Activated CD4-positive, alpha-beta T cell treated with anti-CD3 and anti-CD28 coated beads, Interleukin-2, amount 10 ng/mL, durations not matched to agents 7 days and 5 days (primary cell): Measurements from ENCODE around the gene IL1R2. TPM values are rescaled to one million over a fixed set of nuclear protein-coding genes. Genes with fewer than 3 reads are reported as not detected.

Experiments
- CTCF ChIA-PET: fragments of 350-600 bp; sonication (Branson Sonifier 250); formaldehyde crosslinking; loops from one replicate; lab custom pipeline; 2021; ENCODE audit warnings: antibody characterized with exemption; lab: Charles Lee
- POLR2A ChIA-PET: fragments of 350-600 bp; sonication (Branson Sonifier 250); formaldehyde crosslinking; loops from one replicate; lab custom pipeline; 2021; ENCODE audit warnings: antibody characterized with exemption; lab: Charles Lee
- DNase-seq: peaks from one replicate; pipeline ENCODE4 v3.0.0-alpha.2; 2020
- H3K27ac Mint-ChIP-seq: one replicate; pipeline ENCODE4 v1.8.0; 2021; ENCODE audit warnings: mild to moderate bottlenecking, moderate library complexity, mixed read lengths
- H3K27me3 Mint-ChIP-seq: one replicate; pipeline ENCODE4 v1.8.0; 2021; ENCODE audit warnings: mixed read lengths
- H3K36me3 Mint-ChIP-seq: one replicate; pipeline ENCODE4 v1.8.0; 2021; ENCODE audit warnings: low read depth, mixed read lengths
- H3K4me1 Mint-ChIP-seq: one replicate; pipeline ENCODE4 v1.8.0; 2021; ENCODE audit warnings: mixed read lengths
- H3K4me3 Mint-ChIP-seq: one replicate; pipeline ENCODE4 v1.8.0; 2021; ENCODE audit warnings: mild to moderate bottlenecking, moderate library complexity, mixed read lengths
- H3K9me3 Mint-ChIP-seq: one replicate; pipeline ENCODE4 v1.8.0; 2021; ENCODE audit warnings: mixed read lengths
- total RNA-seq, 2 experiments: library from RNA; stranded (reverse); gene quantifications; one replicate each; pipeline ENCODE4 v1.2.3, GENCODE V29; 2021

Gene IL1R2
- total RNA-seq, 2 experiments from 2014 or later, result 0.50 to 0.52 TPM

DNA sequence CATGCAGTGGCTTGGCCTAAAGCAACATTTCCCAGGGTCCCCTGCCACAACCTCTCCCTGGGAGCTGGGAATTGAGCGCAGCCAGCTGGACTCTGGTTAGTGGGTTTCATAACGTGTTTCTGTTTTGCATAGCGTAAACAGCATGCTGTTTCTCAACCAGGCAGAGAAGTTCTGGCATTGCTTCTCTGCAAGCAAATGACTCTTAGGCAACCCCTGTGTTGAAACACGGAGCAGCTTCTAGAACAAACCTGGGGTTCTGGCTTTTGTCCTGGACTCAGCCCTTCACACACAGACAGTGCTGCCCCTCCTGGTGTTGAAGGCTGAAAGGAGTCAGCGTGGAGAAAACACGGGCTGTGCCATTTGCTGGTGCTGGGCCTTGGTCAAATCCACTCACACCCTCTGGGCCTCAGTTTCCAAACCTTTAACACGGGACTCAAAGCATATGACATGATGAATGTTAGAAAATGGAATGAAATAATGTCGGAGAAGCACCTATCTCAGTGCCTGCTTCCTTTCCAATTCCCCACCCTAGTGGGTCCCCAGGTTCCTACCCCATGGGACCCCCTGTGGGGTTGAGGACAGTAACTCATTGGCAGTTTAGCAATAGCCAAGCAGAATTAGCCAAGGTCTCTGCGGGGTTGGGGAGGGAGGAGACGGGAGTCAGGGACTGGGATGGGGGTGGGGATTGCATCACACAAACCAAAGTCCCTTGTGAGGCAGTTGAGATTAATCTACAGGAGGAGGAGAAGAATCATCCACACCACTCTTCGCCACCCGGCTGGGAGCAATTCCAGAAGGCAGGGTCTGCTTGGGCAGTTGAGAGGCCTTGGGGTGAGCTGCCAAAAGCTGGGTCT lies 30.2 kb upstream of the IL1R2 start:
- peaks cover 21% of the 10 kb centered on the region for H3K9me3 Mint-ChIP-seq
- DNase-seq, result no peak
- no peak overlapping the region for H3K4me3 Mint-ChIP-seq
- no peaks in the 10 kb centered on the region for H3K27me3 Mint-ChIP-seq
- CTCF ChIA-PET, result interaction anchor here (1.0 kb wide), 1 partner anchor 9 kb away, joined by 3 read pairs; no protein-coding TSS in a partner anchor
- H3K36me3 Mint-ChIP-seq, result no peaks in the 10 kb centered on the region
- POLR2A ChIA-PET, result no interaction called here
- no peak overlapping the region for H3K27ac Mint-ChIP-seq
- H3K4me1 Mint-ChIP-seq, result peaks cover 1% of the 10 kb centered on the region

DNA sequence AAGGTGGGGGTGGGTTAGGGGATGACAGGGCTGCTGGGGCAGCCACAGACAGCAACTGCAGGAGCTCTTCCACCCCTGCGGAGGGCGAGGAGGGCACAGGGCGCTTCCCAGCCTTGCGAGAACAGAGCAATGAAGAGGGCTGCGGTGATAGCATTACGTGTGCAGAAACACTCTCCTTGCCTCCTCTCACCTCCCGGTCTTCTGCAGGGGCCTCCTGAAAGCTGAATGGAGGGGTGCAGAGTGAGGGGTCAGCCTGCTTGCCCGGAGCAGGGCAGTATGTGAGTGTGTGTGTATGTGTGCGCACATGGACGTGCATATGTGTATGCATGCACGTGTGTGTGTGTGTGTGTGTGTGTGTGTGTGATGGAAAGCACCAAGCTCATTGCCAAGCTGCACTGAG lies 29.5 kb upstream of the IL1R2 start:
- ChIA-PET CTCF (interaction anchor here (1.1 to 2.0 kb wide), 2 partner anchors 9 to 17 kb away, joined by 4 read pairs; no protein-coding TSS in a partner anchor), POLR2A (no interaction called here)
- H3K4me1 Mint-ChIP-seq, result peaks cover 1% of the 10 kb centered on the region
- peaks cover 17% of the 10 kb centered on the region for H3K9me3 Mint-ChIP-seq
- H3K27ac Mint-ChIP-seq, result no peak overlapping the region
- no peak for DNase-seq
- no peaks in the 10 kb centered on the region for H3K27me3 Mint-ChIP-seq
- H3K4me3 Mint-ChIP-seq, result no peak overlapping the region
- H3K36me3 Mint-ChIP-seq, result no peaks in the 10 kb centered on the region

DNA sequence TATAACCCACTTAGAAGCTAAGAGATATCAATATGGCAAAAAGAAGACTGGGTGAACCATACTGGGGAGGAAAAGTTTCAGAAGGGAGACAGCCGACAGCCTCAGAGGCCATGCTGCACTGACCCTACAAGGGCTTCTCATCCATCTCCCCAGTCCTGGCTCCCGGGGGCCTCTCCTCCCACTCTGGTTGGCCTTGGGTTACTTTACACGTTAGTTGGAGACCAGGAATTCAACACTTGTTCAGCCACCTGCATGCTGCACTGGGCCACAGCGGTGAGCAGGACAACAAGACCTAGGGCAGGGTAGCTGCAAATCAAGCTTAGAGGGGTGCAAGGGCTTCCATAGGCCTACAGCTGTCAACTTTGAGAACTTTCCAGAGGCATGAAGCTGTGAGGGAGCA lies 28.6 kb upstream of the IL1R2 start:
- Mint-ChIP-seq H3K36me3 (no peaks in the 10 kb centered on the region), H3K27ac (no peak overlapping the region)
- CTCF ChIA-PET, result interaction anchor here (1.1 to 2.0 kb wide), 2 partner anchors 8 to 17 kb away, joined by 4 read pairs; no protein-coding TSS in a partner anchor

DNA sequence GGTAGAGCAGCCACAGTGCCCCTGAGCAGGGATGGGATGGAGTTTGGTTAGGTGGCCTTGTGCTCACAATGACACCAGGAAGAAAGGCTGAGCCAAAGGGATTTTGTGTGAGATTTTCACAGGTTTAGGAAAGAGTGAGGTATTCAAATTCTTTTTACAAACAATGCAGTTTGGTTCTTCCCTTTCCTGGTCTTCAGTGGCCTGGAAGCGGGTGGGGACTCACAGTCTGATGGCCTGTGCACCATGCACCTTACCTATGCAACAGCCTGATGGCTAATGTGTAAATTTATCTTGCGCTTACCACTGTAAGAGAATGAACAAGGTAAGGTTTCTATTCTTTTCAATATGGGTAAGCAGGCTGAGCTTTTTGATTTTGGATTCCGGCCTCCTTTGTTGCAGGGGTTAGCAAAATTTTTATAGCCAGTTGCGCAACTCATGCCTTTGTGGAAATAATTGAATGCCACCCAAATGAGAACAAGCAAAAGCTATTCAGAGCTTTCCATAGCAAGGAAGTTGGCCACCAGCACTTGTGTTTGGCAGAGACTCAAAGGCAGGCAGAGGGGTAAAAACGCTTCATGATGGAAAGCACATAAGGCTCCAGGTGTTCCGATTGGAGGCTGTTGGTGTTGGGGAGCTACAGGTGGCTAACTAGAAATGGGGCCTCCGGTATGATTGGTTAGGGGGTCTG lies 23.8 kb upstream of the IL1R2 start:
- CTCF ChIA-PET, result no interaction called here
- POLR2A ChIA-PET, result no interaction called here
- no peak overlapping the region for H3K27ac Mint-ChIP-seq
- DNase-seq, result no peak
- peaks cover 10% of the 10 kb centered on the region for H3K36me3 Mint-ChIP-seq
- no peak overlapping the region for H3K4me3 Mint-ChIP-seq
- peaks cover 31% of the 10 kb centered on the region for H3K9me3 Mint-ChIP-seq
- H3K4me1 Mint-ChIP-seq, result peaks cover 5% of the 10 kb centered on the region
- no peaks in the 10 kb centered on the region for H3K27me3 Mint-ChIP-seq

More for the DNA sequence above, 28.6 kb upstream of the IL1R2 start:
- no peak overlapping the region for H3K4me3 Mint-ChIP-seq
- H3K4me1 Mint-ChIP-seq, result peaks cover 1% of the 10 kb centered on the region
- no peak for DNase-seq
- H3K27me3 Mint-ChIP-seq, result no peaks in the 10 kb centered on the region
- POLR2A ChIA-PET, result no interaction called here
- H3K9me3 Mint-ChIP-seq, result peaks cover 11% of the 10 kb centered on the region

DNA sequence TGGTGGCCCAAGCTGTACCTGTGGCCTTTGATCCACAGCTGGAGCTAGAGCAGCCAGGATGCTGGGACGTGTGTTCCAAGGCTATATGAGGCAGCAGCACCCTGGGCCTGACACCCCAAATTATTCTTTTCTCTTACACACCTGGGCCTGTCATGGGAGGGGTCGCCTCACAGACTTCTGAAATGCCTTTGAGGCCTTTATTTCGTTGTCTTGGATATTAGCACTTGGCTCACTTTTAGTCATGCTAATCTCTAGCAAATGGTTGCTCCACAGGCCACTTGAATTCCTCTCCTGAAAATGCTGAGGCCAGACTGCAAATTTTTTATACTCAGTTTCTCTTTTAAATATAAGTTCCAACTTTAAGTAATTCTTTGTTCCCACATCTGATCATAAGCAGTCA lies 22.0 kb upstream of the IL1R2 start:
- H3K27ac Mint-ChIP-seq, result no peak overlapping the region
- peaks cover 13% of the 10 kb centered on the region for H3K4me1 Mint-ChIP-seq
- peaks cover 42% of the 10 kb centered on the region for H3K9me3 Mint-ChIP-seq
- CTCF ChIA-PET, result no interaction called here
- peaks cover 15% of the 10 kb centered on the region for H3K36me3 Mint-ChIP-seq
- no peak for DNase-seq
- POLR2A ChIA-PET, result no interaction called here
- H3K27me3 Mint-ChIP-seq, result no peaks in the 10 kb centered on the region
- H3K4me3 Mint-ChIP-seq, result no peak overlapping the region

DNA sequence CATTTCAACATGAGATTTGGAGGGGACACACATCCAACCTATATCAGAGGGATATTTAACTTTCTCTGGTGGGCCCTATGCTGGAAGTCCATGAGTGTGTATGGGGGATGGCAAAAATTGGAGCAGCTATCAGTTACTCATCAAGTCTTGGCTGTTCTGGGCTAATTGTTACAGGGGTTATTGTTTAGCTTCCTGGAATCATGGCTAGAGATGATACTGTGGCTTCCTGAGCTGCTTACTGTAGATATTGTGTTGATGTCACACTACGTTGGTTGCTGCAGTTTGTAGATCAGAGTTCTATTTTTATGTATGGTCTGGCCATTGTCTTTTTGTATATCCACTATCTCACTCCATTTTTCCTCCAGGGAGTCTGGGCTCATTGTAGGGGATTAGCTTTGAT lies 20.9 kb upstream of the IL1R2 start:
- DNase-seq, result no peak
- Mint-ChIP-seq H3K36me3 (peaks cover 15% of the 10 kb centered on the region), H3K4me1 (peaks cover 12% of the 10 kb centered on the region), H3K27me3 (no peaks in the 10 kb centered on the region), H3K4me3 (no peak overlapping the region), H3K9me3 (peaks cover 42% of the 10 kb centered on the region), H3K27ac (no peak overlapping the region)
- ChIA-PET POLR2A (no interaction called here), CTCF (interaction anchor here (1.4 to 1.8 kb wide), 2 partner anchors 8 to 10 kb away, joined by 3 to 4 read pairs; no protein-coding TSS in a partner anchor)

DNA sequence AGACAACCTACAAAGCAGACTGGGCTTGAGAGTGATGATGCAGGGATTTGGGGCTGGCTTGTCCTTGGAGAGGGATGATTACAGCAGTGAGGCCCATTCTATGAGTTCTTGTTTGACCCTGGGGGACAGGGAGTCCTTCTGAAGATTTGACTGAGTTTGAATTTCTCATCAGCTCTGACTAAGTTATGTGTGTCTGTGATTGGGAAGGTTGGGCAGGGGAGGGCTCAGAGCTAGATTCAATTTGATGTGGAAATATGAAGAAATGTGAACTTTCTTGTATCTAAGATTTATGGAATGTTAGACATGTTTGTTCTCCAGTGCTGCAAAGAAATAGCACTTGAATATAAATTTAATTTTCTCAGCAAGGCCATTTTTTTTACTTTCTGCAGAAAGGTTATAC lies 19.9 kb upstream of the IL1R2 start:
- no peak for DNase-seq

DNA sequence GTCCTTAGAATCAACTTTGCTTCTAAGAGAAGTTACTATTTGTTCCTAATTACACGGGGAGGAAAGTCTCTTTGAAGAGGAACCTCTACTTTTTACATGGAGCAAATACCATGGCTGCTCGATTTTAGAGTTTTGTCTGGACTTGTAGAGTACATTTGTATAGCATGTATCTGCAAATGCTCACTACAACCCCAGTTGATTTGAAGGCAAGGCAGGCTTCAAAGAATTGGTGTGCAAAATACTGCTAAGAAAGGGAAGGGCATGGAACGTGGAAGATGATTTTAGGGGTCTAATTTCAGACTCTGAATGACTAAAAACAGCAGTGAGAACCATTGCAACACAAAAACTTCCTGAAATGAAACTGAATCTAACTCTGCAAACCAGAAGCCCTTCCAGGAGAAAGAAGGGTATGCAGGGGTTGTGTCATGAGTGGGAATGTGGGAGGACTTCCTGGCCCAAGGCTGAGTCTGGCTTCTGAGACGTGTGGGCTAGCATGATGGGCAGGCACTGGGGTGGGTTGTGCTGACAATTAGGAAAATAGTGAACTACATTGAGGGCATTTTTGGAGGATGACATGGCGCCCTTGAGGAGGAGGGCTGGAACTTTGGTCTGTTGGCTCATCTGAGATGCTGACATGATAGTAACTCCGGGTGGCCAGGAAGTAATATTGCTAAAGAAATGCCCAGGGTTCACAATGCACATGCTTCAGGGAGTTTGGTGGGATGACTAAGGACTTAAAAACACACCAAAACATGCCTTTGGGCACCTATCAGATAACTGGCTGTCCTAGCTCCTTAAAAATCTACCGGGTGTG lies 18.9 kb upstream of the IL1R2 start:
- Mint-ChIP-seq H3K27ac (no peak overlapping the region), H3K36me3 (peaks cover 15% of the 10 kb centered on the region), H3K9me3 (peaks cover 42% of the 10 kb centered on the region), H3K4me3 (no peak overlapping the region), H3K4me1 (peaks cover 12% of the 10 kb centered on the region), H3K27me3 (no peaks in the 10 kb centered on the region)
- no peak for DNase-seq
- ChIA-PET POLR2A (interaction anchor here (0.6 kb wide), 1 partner anchor 26 kb away, joined by 3 read pairs; no protein-coding TSS in a partner anchor), CTCF (no interaction called here)

More for the DNA sequence above, 19.9 kb upstream of the IL1R2 start:
- ChIA-PET POLR2A (no interaction called here), CTCF (interaction anchor here (1.8 kb wide), 1 partner anchor 9 kb away, joined by 4 read pairs; no protein-coding TSS in a partner anchor)
- H3K27ac Mint-ChIP-seq, result no peak overlapping the region
- peaks cover 15% of the 10 kb centered on the region for H3K36me3 Mint-ChIP-seq
- H3K9me3 Mint-ChIP-seq, result peaks cover 42% of the 10 kb centered on the region
- no peaks in the 10 kb centered on the region for H3K27me3 Mint-ChIP-seq
- peaks cover 12% of the 10 kb centered on the region for H3K4me1 Mint-ChIP-seq
- H3K4me3 Mint-ChIP-seq, result no peak overlapping the region

DNA sequence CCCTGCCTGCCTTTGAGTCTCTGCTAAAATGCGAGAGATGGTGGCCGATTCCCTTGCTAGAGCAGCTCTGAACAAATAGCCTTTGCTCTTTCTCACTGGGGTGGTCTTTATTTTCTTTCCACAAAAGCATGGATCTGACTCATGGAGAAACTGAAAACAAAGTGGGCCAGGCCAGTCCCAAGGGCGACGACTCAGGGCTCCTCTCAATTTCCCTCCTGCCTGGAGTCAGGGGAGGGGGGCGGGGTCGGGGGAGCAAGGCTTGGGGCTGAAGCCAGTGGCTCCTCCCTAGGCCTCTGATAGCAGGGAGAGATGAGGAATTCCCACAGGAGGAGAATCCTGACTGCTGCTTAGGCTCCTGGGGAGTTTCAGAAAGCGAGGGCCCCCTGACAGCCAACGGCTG lies 17.1 kb upstream of the IL1R2 start:
- Mint-ChIP-seq H3K4me3 (no peak overlapping the region), H3K27ac (no peak overlapping the region), H3K9me3 (peaks cover 39% of the 10 kb centered on the region), H3K36me3 (peaks cover 15% of the 10 kb centered on the region), H3K4me1 (peaks cover 12% of the 10 kb centered on the region), H3K27me3 (no peaks in the 10 kb centered on the region)
- no peak for DNase-seq
- POLR2A ChIA-PET, result no interaction called here
- CTCF ChIA-PET, result no interaction called here

DNA sequence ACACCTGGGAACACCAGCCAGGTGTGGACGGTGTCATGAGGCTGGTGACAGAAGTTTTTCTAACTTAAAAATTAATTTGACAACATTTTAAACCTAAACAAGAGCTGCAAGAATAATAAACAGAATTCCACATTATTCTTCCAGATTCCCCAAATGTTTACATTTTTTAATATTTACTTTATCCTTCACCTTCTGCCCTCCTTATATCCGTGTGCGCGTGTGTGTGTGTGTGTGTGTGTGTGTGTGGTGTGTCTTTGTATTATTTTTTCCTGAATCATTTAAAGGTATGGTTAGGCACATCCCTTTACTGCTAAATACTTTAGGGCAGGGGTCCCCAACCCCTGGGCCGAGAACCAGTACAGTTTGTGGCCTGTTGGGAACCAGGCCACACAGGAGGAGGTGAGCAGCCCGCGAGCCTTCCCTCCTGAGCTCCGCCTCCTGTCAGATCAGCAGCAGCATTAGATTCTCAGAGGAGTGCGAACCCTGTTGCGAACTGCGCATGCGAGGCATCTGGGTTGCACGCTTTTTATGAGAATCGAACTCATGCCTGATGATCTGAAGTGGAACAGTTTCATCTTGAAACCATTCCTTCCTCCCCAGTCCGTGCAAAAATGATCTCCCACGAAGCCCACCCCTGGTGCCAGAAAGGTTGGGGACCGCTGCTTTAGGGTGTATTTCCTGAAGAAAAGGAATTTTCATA lies 16.4 kb upstream of the IL1R2 start:
- H3K4me3 Mint-ChIP-seq, result no peak overlapping the region
- DNase-seq, result no peak
- ChIA-PET POLR2A (no interaction called here), CTCF (no interaction called here)
- H3K9me3 Mint-ChIP-seq, result peaks cover 35% of the 10 kb centered on the region
- H3K27me3 Mint-ChIP-seq, result no peaks in the 10 kb centered on the region
- no peak overlapping the region for H3K27ac Mint-ChIP-seq
- peaks cover 12% of the 10 kb centered on the region for H3K4me1 Mint-ChIP-seq
- peaks cover 15% of the 10 kb centered on the region for H3K36me3 Mint-ChIP-seq

DNA sequence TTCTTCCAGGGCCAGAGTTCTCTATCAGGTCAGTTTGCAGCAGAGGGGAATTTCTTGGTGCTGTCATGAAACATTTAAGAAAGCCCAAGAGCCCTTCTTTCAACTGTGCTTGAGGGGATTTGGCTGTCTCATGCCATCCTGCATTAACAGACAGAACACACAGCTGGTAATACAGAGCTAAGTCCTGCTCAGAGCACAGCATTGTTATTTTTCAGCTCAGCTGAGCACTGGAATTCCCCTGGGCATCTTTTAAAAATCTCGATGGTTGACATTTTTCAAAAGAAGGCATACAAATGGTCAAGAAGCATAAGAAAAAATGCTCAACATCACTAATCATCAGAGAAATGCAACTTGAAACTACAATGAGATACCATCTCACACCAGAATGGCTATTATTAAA lies 14.9 kb upstream of the IL1R2 start:
- no peak overlapping the region for H3K27ac Mint-ChIP-seq
- H3K27me3 Mint-ChIP-seq, result no peaks in the 10 kb centered on the region
- H3K9me3 Mint-ChIP-seq, result peaks cover 21% of the 10 kb centered on the region
- peaks cover 9% of the 10 kb centered on the region for H3K36me3 Mint-ChIP-seq
- H3K4me1 Mint-ChIP-seq, result peaks cover 12% of the 10 kb centered on the region
- no peak for DNase-seq
- H3K4me3 Mint-ChIP-seq, result no peak overlapping the region
- POLR2A ChIA-PET, result no interaction called here
- CTCF ChIA-PET, result no interaction called here

DNA sequence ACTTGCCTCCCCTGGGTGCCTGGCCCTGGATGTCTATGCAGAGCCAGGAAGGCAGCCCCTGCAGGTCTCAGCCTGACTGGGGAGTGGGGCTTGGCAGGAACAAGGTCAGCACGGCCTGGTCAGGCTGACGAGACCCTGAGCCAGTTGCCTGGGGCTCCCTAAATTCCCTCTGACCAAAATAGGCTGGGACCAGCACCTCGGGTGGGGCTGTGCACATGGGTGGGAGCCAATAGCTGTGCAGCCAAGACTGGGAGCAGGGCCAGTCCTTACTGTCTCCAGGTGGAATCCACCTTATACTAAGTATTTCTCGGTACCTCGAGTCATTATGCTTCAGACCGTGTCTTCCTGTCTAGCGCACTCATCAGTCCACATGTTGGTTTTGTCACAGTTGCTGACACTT lies 11.4 kb upstream of the IL1R2 start:
- no peaks in the 10 kb centered on the region for H3K27me3 Mint-ChIP-seq
- H3K36me3 Mint-ChIP-seq, result no peaks in the 10 kb centered on the region
- ChIA-PET POLR2A (no interaction called here), CTCF (interaction anchor here (1.4 kb wide), 1 partner anchor 17 kb away, joined by 4 read pairs; no protein-coding TSS in a partner anchor)
- no peak overlapping the region for H3K27ac Mint-ChIP-seq
- DNase-seq, result no peak
- no peaks in the 10 kb centered on the region for H3K9me3 Mint-ChIP-seq
- H3K4me1 Mint-ChIP-seq, result peaks cover 2% of the 10 kb centered on the region
- no peak overlapping the region for H3K4me3 Mint-ChIP-seq
